ENCODE results near the gene LRCH3. TPM values are rescaled to one million over a fixed set of nuclear protein-coding genes. Genes with fewer than 3 reads are reported as not detected.
"Not testable (repeated sequence)": the region's sequence is repeated elsewhere in the genome, so short reads cannot be mapped to it uniquely, and the experiment has no call there.

Gene LRCH3
- total RNA-seq, 4 donors from 2014 or later, result 22.5 to 34.3 (median 27.7) TPM

DNA sequence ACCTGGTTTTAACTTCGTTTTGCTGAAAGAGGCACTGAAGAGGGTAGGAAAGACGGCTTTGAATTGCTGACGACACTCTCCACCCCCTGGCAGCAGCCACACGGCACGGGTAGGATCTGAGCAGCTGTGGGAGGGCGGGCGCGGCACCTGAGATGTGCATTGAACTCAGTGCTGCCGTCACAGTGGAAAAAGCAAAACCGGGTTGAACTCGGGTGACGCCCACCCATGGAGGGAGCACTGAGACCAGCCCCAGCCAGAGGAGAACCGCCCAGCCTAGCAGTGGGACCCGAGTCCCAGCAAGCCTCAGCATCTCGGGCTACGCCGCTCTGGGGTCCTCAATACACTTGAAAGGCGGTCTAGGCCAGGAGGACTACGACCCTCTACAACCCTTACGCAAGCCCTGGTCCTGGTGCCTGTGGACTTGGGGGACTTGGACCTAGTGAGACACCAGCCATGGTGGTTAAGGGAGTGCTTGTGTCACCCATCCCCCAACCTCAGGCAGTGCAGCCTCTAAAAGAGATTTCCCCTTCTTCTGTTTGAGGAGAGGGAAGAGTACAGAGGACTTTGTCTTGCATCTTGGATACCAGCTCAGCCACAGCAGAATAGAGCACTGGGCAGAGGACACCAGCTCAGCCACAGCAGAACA is 108.9 kb downstream of the LRCH3 start:
- no peak for DNase-seq (ENCODE audit: low spot score in 2 of 2)
- TF ChIP-seq, protein P1, sequence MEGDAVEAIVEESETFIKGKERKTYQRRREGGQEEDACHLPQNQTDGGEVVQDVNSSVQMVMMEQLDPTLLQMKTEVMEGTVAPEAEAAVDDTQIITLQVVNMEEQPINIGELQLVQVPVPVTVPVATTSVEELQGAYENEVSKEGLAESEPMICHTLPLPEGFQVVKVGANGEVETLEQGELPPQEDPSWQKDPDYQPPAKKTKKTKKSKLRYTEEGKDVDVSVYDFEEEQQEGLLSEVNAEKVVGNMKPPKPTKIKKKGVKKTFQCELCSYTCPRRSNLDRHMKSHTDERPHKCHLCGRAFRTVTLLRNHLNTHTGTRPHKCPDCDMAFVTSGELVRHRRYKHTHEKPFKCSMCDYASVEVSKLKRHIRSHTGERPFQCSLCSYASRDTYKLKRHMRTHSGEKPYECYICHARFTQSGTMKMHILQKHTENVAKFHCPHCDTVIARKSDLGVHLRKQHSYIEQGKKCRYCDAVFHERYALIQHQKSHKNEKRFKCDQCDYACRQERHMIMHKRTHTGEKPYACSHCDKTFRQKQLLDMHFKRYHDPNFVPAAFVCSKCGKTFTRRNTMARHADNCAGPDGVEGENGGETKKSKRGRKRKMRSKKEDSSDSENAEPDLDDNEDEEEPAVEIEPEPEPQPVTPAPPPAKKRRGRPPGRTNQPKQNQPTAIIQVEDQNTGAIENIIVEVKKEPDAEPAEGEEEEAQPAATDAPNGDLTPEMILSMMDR (IDR thresholded peaks at IDR 0.05), result no peak
- no peak for TF ChIP-seq POLR2A (IDR thresholded peaks at IDR 0.05)
- 72 to 76% methylated on average over 18 to 20 of the region's 20 CpGs for WGBS, 2 donors
- H3K4me3 ChIP-seq (ENCODE audit: low read depth, poor library complexity, severe bottlenecking), result no peak overlapping the region
- intact Hi-C loops (cut with DNase I; ENCODE audit: low total_unique reads), result no loop called here

DNA sequence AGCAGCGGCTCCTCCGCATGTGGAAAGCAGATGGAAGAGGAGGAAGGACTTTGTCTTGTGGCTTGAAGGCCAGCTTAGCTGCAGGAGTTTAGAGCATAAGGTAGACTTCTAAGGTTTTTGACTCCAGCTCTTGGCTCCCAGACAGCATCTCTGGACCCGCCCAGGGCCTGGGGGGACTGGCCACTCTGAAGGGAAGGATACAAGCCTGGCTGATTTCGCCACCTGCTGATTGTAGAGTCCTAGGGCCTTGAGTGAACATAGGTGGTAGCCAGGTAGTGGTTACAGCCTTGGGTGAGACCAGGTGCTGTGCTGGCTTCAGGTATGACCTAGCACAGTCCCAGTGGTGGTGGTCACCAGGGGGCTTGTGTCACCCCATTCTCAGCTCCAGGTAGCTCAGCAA is 110.6 kb downstream of the LRCH3 start:
- DNase-seq (ENCODE audit: low spot score in 2 of 2), result no peak
- WGBS, 2 donors, result 92% methylated on average over 4 of the region's 4 CpGs
- H3K4me3 ChIP-seq (ENCODE audit: low read depth, poor library complexity, severe bottlenecking), result no peak overlapping the region
- intact Hi-C loops (cut with DNase I; ENCODE audit: low total_unique reads), result no loop called here
- TF ChIP-seq POLR2A (IDR thresholded peaks at IDR 0.05), result no peak
- TF ChIP-seq, protein P1 (IDR thresholded peaks at IDR 0.05), result no peak

DNA sequence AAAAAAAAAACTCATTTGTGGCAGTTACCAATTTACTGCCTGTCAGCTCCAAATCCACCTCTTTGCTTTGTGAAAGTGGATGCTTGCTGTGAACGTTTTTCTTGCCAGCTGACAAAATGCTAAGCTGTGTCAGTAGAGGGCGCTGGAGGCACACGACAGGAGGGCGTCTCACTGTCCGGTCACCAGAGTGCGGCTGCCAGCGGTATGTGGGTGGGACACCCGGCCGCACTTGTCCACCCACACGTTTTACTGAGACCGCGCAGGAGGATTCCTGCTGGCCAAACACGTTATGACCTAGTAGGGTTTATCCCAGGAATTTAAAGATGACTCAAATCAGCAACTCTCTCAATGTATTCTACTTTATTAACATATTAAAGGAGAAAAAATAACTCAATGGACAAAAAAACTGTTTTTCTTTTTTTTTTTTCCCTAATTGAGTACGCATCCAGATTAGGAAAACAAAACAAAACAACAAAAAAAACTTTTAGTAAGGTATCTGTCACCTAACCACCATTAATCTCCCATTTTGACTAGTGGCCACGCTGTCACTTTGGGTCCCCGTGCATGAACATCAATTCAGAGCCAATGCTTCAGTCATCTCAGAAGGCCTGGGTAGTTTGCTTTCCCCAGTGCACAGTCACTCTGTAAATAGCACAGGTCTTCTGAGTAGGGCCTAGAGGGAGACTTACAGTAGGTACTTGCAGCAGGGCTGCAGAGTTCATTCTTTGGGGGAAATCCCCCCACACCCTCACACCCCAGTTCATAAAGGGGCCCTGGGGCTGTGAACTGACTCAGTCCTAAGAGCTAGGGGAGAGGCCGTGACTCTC is 115.2 kb downstream of the LRCH3 start:
- TF ChIP-seq POLR2A (IDR thresholded peaks at IDR 0.05), result no peak
- TF ChIP-seq, protein P1 (IDR thresholded peaks at IDR 0.05), result peak in 1 of 3 donors; percentile 70
- H3K4me3 ChIP-seq (ENCODE audit: low read depth, poor library complexity, severe bottlenecking), result no peak overlapping the region
- peak; percentile 81 to 96 for DNase-seq (ENCODE audit: low spot score in 2 of 2)
- intact Hi-C loops (cut with DNase I; ENCODE audit: low total_unique reads), result no loop called here
- 11 to 12% methylated on average over 17 of the region's 17 CpGs for WGBS, 2 donors

DNA sequence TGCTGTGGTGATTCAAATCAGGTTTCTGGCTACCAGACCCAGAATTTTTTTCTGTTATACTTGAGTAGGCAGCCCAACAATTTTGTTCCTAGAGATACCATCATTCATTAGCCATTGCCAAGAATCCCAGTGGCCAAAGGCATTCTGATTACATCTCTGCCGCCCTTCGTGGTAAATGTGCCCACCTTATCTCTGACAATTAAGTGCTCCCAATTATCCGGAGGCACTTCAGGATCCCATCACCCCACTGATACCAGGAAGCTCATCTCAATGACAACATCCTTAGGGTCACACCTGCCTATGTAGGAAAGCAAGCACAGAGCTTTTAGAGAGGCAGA is 115.8 kb downstream of the LRCH3 start:
- intact Hi-C loops (cut with DNase I; ENCODE audit: low total_unique reads), result no loop called here
- DNase-seq (ENCODE audit: low spot score in 2 of 2), result no peak
- no peak for TF ChIP-seq POLR2A (IDR thresholded peaks at IDR 0.05)
- TF ChIP-seq, protein P1 (IDR thresholded peaks at IDR 0.05), result no peak
- 44 to 49% methylated on average over 3 of the region's 3 CpGs for WGBS, 2 donors
- no peak overlapping the region for H3K4me3 ChIP-seq (ENCODE audit: low read depth, poor library complexity, severe bottlenecking)

DNA sequence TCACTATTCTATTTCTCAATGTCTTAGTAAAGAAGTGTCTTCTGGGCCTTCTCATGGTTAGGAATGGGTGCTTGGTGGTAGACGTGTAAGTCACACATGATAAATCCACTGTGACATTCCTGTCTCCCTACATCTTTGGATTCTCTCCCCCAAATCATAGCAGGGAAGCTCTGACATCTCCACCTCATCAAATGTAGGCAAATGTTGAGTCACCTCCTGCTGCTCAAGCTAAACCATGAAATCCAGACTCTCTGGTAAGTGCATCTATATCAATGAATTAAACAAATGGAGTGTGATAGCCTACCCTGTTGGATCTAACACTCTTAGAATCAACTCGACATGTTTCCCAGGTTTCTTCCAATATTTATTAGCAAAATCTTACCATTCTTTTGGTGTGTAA is 116.1 kb downstream of the LRCH3 start:
- no peak overlapping the region for H3K4me3 ChIP-seq (ENCODE audit: low read depth, poor library complexity, severe bottlenecking)
- intact Hi-C loops (cut with DNase I; ENCODE audit: low total_unique reads), result no loop called here
- WGBS, 2 donors, result 74 to 76% methylated on average over 2 of the region's 2 CpGs
- DNase-seq (ENCODE audit: low spot score in 2 of 2), result peak in 1 of 2 donors; percentile 0
- TF ChIP-seq, protein P1 (IDR thresholded peaks at IDR 0.05), result no peak

DNA sequence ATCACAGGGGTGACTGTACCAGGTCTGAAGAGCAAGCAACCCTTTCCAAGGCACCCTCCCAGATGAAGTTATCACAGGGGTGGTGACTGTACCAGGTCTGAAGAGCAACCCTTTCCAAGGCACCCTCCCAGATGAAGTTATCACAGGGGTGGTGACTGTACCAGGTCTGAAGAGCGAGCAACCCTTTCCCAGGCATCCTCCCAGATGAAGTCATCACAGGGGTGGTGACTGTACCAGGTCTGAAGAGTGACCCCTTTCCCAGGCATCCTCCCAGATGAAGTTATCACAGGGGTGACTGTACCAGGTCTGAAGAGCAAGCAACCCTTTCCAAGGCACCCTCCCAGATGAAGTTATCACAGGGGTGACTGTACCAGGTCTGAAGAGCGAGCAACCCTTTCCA is 117.5 kb downstream of the LRCH3 start:
- 77 to 83% methylated on average over 2 of the region's 2 CpGs for WGBS, 2 donors
- peak in 1 of 2 donors; percentile 18 for DNase-seq (ENCODE audit: low spot score in 2 of 2)
- H3K4me3 ChIP-seq (ENCODE audit: low read depth, poor library complexity, severe bottlenecking); intact Hi-C loops (cut with DNase I; ENCODE audit: low total_unique reads): not testable (repeated sequence)
